Esophagus (tissue), 2 donors: Measurements from ENCODE around the gene THOC7. TPM values are rescaled to one million over a fixed set of nuclear protein-coding genes. Genes with fewer than 3 reads are reported as not detected.
A peak's percentile ranks its signal among the peaks of the same experiment; 100 is the strongest.

Experiments used
- H3K27ac ChIP-seq, 2 donors: one replicate each; pipeline ENCODE4 v1.5.1; 2013; ENCODE audit warnings: low read depth in 2 of 2, mild to moderate bottlenecking in 2 of 2, inconsistent platforms in 1 of 2, low read length in 1 of 2, moderate library complexity in 1 of 2
- H3K27me3 ChIP-seq, 2 donors: one replicate each; pipeline ENCODE4 v1.6.1; 2013; ENCODE audit warnings: low read length in 2 of 2, control low read depth in 1 of 2, mild to moderate bottlenecking in 1 of 2; ENCODE audit not compliant: insufficient read depth in 2 of 2, control insufficient read depth in 1 of 2
- H3K36me3 ChIP-seq, 2 donors: one replicate each; pipeline ENCODE4 v1.6.1; 2013; ENCODE audit warnings: low read length in 1 of 2; ENCODE audit not compliant: control insufficient read depth in 2 of 2, insufficient read depth in 2 of 2
- H3K4me1 ChIP-seq, 2 donors: one replicate each; pipeline ENCODE4 v1.6.1; 2013; ENCODE audit warnings: low read length in 1 of 2; ENCODE audit not compliant: control insufficient read depth in 2 of 2, insufficient read depth in 2 of 2
- H3K4me3 ChIP-seq, 2 donors: one replicate each; pipeline ENCODE4 v1.5.1; 2013; ENCODE audit warnings: low read length in 2 of 2, mild to moderate bottlenecking in 2 of 2, low read depth in 1 of 2, moderate library complexity in 1 of 2
- H3K9me3 ChIP-seq, 2 donors: one replicate each; pipeline ENCODE4 v1.6.1; 2013; ENCODE audit warnings: mild to moderate bottlenecking in 2 of 2, low read depth in 1 of 2, low read length in 1 of 2, moderate library complexity in 1 of 2; ENCODE audit not compliant: control insufficient read depth in 2 of 2, insufficient read depth in 1 of 2
- WGBS, 2 donors: extraction: QIAGEN DNeasy Blood & Tissue Kit; methylation state at CpG; one replicate each; pipeline ENCODE4 v1.1.7; 2013; 5-methylcytosine and 5-hydroxymethylcytosine counted together
- polyA plus RNA-seq, 2 donors: library from polyadenylated mRNA; stranded (reverse); fragments of 200-250 nt; gene quantifications; one replicate each; pipeline ENCODE4 v1.2.3, GENCODE V29; 2013
- donor health status: healthy with polysubstance abuse.
- donor health status: Bipolar disorder and iron deficiency.

THOC7 gene
- polyA plus RNA-seq, 2 donors, result 80.7 to 223 TPM

- Histone ChIP-seq H3K27me3 (no peaks in the 10 kb centered on the region), H3K27ac (no peak overlapping the region), H3K4me3 (no peak overlapping the region), H3K4me1 (no peaks in the 10 kb centered on the region), H3K9me3 (no peaks in the 10 kb centered on the region), H3K36me3 (no peaks in the 10 kb centered on the region)
- whole genome bisulfite sequencing, 2 donors, result 96% methylated on average over 4 of the region's 4 CpGs
These were observed 14.4 kb downstream of the THOC7 start for GRCh38 chr3:63849175-63849574.

GRCh38 chr3:63847718-63848450 lies 15.7 kb downstream of the THOC7 start:
- H3K4me3 ChIP-seq, result no peak overlapping the region
- H3K27me3 ChIP-seq, result no peaks in the 10 kb centered on the region
- H3K27ac ChIP-seq, result no peak overlapping the region
- 42 to 52% methylated on average over 1 of the region's 1 CpG for WGBS, 2 donors
- H3K4me1 ChIP-seq, result no peaks in the 10 kb centered on the region
- H3K9me3 ChIP-seq, result no peaks in the 10 kb centered on the region
- no peaks in the 10 kb centered on the region for H3K36me3 ChIP-seq

- no peak overlapping the region for H3K27ac ChIP-seq
- 88 to 92% methylated on average over 4 of the region's 4 CpGs for WGBS, 2 donors
- H3K9me3 ChIP-seq, result no peaks in the 10 kb centered on the region
- H3K27me3 ChIP-seq, result no peaks in the 10 kb centered on the region
- H3K4me1 ChIP-seq, result no peaks in the 10 kb centered on the region
- no peak overlapping the region for H3K4me3 ChIP-seq
- no peaks in the 10 kb centered on the region for H3K36me3 ChIP-seq
These were observed 18.4 kb downstream of the THOC7 start for GRCh38 chr3:63845215-63845614.

GRCh38 chr3:63842127-63842526 lies 21.5 kb downstream of the THOC7 start:
- Histone ChIP-seq H3K36me3 (no peaks in the 10 kb centered on the region), H3K9me3 (no peaks in the 10 kb centered on the region), H3K27ac (no peak overlapping the region), H3K4me1 (no peaks in the 10 kb centered on the region), H3K4me3 (no peak overlapping the region), H3K27me3 (no peaks in the 10 kb centered on the region)

GRCh38 chr3:63841704-63842103 lies 21.9 kb downstream of the THOC7 start:
- Histone ChIP-seq H3K4me1 (no peaks in the 10 kb centered on the region), H3K27me3 (no peaks in the 10 kb centered on the region), H3K4me3 (no peak overlapping the region), H3K9me3 (no peaks in the 10 kb centered on the region), H3K27ac (no peak overlapping the region), H3K36me3 (no peaks in the 10 kb centered on the region)
- 3 to 47% methylated on average over 1 of the region's 1 CpG for WGBS, 2 donors

- Histone ChIP-seq H3K4me3 (no peak overlapping the region), H3K4me1 (no peaks in the 10 kb centered on the region), H3K9me3 (no peaks in the 10 kb centered on the region), H3K27ac (no peak overlapping the region), H3K36me3 (peaks cover 0 to 3% of the 10 kb centered on the region in 2 donors), H3K27me3 (no peaks in the 10 kb centered on the region)
- 86 to 93% methylated on average over 6 of the region's 6 CpGs for WGBS, 2 donors
These were observed 31.2 kb downstream of the THOC7 start for GRCh38 chr3:63832395-63832794.

- H3K27me3 ChIP-seq, result no peaks in the 10 kb centered on the region
- peaks cover 0 to 3% of the 10 kb centered on the region in 2 donors for H3K36me3 ChIP-seq
- H3K9me3 ChIP-seq, result no peaks in the 10 kb centered on the region
- no peaks in the 10 kb centered on the region for H3K4me1 ChIP-seq
- WGBS, 2 donors, result 60 to 84% methylated on average over 6 of the region's 6 CpGs
- H3K27ac ChIP-seq, result peak overlapping the region in 1 of 2 donors; percentile 6
- no peak overlapping the region for H3K4me3 ChIP-seq
These were observed 33.1 kb downstream of the THOC7 start for GRCh38 chr3:63830526-63830925.

GRCh38 chr3:63824309-63824708 lies 39.3 kb downstream of the THOC7 start:
- WGBS, 2 donors, result 51 to 67% methylated on average over 4 of the region's 4 CpGs
- Histone ChIP-seq H3K4me1 (no peaks in the 10 kb centered on the region), H3K27ac (no peak overlapping the region)

GRCh38 chr3:63819151-63819398 lies 44.5 kb downstream of the THOC7 start, which contains the start of gene C3orf49:
TSS of gene C3orf49 (plus strand) at chr3:63819299. CDS start at chr3:63819472, 173 bp downstream.
- H3K27me3 ChIP-seq, result no peaks in the 10 kb centered on the region
- H3K4me3 ChIP-seq, result no peak within 1 kb of the TSS
- WGBS, 2 donors, result 95 to 97% methylated on average over 1 of the region's 1 CpG
- no peaks in the 10 kb centered on the region for H3K36me3 ChIP-seq
- H3K9me3 ChIP-seq, result no peaks in the 10 kb centered on the region
- no peaks in the 10 kb centered on the region for H3K4me1 ChIP-seq
- no peak within 1 kb of the TSS for H3K27ac ChIP-seq

More at GRCh38 chr3:63824309-63824708, 39.3 kb downstream of the THOC7 start:
- H3K9me3 ChIP-seq, result no peaks in the 10 kb centered on the region
- no peak overlapping the region for H3K4me3 ChIP-seq
- H3K27me3 ChIP-seq, result no peaks in the 10 kb centered on the region
- no peaks in the 10 kb centered on the region for H3K36me3 ChIP-seq
